Measurements from ENCODE around the gene LRRC58.

Gene LRRC58

DNA sequence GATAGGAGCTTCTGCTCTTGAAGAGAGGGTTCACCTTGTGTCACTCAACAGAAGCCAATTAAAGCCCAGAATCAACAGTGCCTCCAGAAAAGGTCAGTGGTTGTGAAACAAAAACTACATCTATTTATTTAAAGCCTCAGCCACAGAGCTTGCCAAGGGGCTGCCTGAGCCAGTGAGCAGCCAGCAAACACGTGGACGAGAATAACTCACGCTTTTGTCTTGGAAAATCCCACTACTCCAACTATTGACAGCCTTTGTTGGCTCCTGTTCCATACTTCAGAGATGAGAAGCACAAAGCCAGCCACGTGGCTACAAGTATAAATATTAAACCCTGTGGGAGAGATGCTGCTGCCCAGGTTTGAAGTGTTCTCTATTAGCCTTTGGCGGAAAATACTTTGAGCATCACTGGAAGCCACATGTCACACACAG lies 74.4 kb downstream of the LRRC58 start:
- no peak overlapping the region for H3K9ac ChIP-seq (ENCODE audit: low read depth, low read length)
- H3K9me3 ChIP-seq (replicated peaks; ENCODE audit: low read length): no peaks in the 10 kb centered on the region
- no peaks in the 10 kb centered on the region for H3K27me3 ChIP-seq (ENCODE audit: control insufficient read depth, insufficient read depth, low read length)
- H3K4me2 ChIP-seq (ENCODE audit: low read length): no peak overlapping the region
- no peaks in the 10 kb centered on the region for H3K36me3 ChIP-seq (ENCODE audit: insufficient read depth, low read length)
- H3K4me1 ChIP-seq (ENCODE audit: control insufficient read depth, insufficient read depth, low read length): no peaks in the 10 kb centered on the region
- no peak overlapping the region for H3K4me3 ChIP-seq (ENCODE audit: low read length)

Data from skeletal muscle satellite cell (primary cell).